ENCODE results near the gene DNAJB6.

Gene DNAJB6

DNA sequence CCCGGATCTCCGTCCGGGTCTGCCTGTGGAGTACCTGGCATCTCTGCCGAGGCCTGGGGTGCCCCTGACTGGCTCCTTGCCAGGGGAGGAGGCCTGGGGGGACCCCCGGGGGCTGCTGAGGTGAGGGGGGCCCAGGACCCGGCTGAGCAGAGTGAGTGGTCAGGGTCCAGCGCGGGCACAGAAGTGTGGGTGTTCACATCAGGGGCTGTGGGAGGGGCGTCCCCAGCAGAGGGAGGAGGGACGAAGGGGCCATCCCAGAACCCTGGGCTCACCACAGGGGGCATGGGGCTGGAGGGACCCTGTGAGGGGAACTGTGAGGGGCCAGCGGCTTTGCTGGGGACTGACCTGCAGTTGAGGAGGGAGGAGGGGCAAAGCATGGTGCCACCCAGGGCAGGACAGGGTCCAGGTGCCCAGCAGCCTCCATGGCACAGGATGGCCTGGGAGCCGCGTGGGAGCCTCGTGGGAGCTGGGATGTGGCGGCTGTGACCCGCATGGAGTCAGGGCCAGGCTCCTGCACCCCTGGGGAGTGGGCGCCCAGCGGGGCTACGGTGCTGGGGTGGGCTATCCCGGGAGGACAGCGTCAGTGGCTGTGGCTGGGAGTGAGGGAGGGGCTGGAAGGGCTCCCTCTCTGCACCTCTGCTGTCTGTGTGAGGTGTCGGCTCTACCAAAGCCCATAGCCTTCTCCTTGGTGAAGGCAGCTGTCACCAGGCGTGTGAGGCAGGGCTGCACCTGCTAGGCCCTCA, 91.2 kb downstream of the DNAJB6 start:
- TF ChIP-seq CTCF (conservative IDR thresholded peaks at IDR 0.05; ENCODE audit: control insufficient read depth, insufficient read depth, low read depth, low read length), result no peak
- DNase-seq (ENCODE audit: low read depth), result no peak

GRCh38 chr7:157428554-157428945, 91.7 kb downstream of the DNAJB6 start:
- no peak overlapping the region for H3K4me3 ChIP-seq (ENCODE audit: control insufficient read depth, low read depth, low read length)
- no peak for DNase-seq (ENCODE audit: low read depth)
- TF ChIP-seq CTCF (conservative IDR thresholded peaks at IDR 0.05; ENCODE audit: control insufficient read depth, insufficient read depth, low read depth, low read length), result no peak

More for the DNA sequence above, 91.2 kb downstream of the DNAJB6 start:
- H3K4me3 ChIP-seq (ENCODE audit: control insufficient read depth, low read depth, low read length), result no peak overlapping the region

- no peak overlapping the region for H3K4me3 ChIP-seq (ENCODE audit: control insufficient read depth, low read depth, low read length)
- no peak for DNase-seq (ENCODE audit: low read depth)
- TF ChIP-seq CTCF (conservative IDR thresholded peaks at IDR 0.05; ENCODE audit: control insufficient read depth, insufficient read depth, low read depth, low read length), result no peak
These were observed 92.3 kb downstream of the DNAJB6 start for GRCh38 chr7:157429001-157429679.

DNA sequence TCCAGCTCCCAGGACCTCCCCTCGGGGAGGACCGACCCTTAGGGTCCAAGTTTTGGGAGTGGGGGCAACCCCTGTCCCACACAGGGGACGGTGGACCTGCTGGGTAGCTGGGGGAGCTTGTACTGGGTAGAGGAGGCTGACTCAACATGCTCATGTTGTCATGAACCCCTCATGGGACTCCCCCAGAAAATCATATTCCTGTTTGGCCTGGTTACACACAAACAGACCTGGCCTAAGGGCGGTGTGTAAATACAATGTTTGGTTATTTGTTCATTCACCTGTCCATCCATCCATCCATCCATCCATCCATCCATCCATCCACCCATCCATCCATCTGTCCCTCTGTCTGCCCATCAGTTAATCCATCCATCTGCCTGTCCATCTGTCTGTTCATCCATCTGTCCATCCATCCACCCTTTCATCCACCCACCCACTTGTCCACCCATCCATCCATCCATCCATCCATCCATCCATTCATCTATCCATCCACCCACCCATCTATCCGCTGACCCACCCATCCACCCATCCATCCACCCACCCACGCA, 92.9 kb downstream of the DNAJB6 start:
- TF ChIP-seq CTCF (conservative IDR thresholded peaks at IDR 0.05; ENCODE audit: control insufficient read depth, insufficient read depth, low read depth, low read length), result no peak
- H3K4me3 ChIP-seq (ENCODE audit: control insufficient read depth, low read depth, low read length), result no peak overlapping the region

GRCh38 chr7:157430721-157431120, 93.9 kb downstream of the DNAJB6 start:
- no peak for DNase-seq (ENCODE audit: low read depth)
- H3K4me3 ChIP-seq (ENCODE audit: control insufficient read depth, low read depth, low read length), result no peak overlapping the region

More for the DNA sequence above, 92.9 kb downstream of the DNAJB6 start:
- no peak for DNase-seq (ENCODE audit: low read depth)

More at GRCh38 chr7:157430721-157431120, 93.9 kb downstream of the DNAJB6 start:
- no peak for TF ChIP-seq CTCF (conservative IDR thresholded peaks at IDR 0.05; ENCODE audit: control insufficient read depth, insufficient read depth, low read depth, low read length)
